HG03354 (cell line): ENCODE measurements around the gene OTOP3.
"Not testable (repeated sequence)": the region's sequence is repeated elsewhere in the genome, so short reads cannot be mapped to it uniquely, and the experiment has no call there.

ENCODE experiments used
- ATAC-seq: cut with Tn5 transposase; IDR thresholded peaks from one replicate; pipeline ENCODE4 v1.9.1; 2021; ENCODE audit warnings: mild to moderate bottlenecking; ENCODE audit not compliant: unreplicated experiment, poor library complexity, severe bottlenecking

The OTOP3 gene

DNA sequence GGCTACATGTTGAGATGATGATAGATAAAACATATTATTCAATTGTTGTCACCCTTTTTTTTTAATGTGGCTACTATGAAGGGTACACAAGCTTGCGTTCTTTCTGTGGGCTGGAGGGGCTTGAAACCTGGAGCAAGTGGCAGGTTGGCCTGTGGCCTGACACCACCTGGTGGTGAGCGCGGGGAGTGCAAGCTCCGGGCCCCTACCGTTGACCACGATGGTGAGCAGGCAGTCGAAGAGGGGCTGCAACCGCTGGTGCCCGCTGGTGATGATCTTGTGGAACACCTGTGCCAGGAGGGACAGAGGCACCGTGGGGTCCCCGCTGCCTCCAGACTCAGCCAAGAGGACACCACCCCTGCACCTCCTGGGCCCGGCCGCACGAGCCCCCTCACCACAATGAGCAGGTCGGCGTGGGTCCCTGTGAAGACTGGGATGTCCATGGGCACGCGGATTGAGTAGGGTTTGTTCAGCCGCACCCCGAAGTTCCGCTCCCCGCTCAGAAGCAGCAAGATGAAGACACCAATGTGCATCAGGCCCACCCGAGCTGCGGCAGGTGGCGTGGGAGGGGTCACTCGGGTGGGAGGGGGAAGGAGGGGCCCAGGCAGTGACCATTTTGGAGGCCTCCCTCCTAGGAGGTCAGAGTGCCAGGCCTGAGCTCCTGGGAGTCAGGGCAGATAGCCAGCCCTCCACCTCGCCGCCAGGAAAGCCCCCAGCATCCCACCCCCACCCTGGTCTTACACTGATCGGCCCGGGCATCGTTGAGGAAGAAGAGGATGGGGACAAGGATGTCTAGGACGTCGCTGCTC lies 22.4 kb downstream of the OTOP3 start:
- ATAC-seq = no peak

GRCh38 chr17:74959826-74960515 lies 24.3 kb downstream of the OTOP3 start:
- no peak for ATAC-seq

- ATAC-seq = no peak
These were observed 25.1 kb downstream of the OTOP3 start for GRCh38 chr17:74960570-74961342.

DNA sequence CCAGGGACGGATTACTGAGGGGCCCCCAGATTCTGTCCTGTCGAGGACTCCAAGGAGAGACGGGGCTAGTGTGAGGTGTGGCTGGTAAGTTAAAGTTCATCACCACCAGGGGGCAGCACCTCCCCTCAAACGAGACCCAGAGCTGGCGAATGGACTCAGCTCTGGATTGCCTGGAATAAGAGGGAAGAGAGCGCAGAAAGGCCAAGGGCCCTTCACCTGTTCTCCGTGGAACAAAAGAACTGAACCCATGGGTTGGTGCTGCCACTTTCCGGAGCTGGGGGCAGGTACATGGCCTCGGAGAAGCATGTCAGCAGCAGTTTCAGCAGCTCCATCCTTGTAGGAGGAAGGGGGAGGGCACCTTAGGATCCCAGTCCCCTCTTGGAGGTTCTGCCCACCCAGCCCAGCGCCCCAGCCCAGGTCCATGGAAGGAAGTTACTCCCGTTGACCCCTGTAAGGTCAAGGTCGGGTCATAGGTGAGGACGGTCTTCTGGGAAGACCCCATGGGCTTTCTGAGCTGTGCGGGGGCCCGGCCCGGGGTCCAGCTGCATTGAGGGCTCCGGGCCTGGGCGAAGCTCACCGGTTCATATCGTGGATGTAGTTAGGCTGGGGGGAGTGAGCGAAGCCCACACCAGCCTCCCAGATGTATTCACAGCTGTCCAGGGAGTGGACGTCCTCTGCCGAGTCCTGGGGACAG lies 26.1 kb downstream of the OTOP3 start:
- no peak for ATAC-seq

DNA sequence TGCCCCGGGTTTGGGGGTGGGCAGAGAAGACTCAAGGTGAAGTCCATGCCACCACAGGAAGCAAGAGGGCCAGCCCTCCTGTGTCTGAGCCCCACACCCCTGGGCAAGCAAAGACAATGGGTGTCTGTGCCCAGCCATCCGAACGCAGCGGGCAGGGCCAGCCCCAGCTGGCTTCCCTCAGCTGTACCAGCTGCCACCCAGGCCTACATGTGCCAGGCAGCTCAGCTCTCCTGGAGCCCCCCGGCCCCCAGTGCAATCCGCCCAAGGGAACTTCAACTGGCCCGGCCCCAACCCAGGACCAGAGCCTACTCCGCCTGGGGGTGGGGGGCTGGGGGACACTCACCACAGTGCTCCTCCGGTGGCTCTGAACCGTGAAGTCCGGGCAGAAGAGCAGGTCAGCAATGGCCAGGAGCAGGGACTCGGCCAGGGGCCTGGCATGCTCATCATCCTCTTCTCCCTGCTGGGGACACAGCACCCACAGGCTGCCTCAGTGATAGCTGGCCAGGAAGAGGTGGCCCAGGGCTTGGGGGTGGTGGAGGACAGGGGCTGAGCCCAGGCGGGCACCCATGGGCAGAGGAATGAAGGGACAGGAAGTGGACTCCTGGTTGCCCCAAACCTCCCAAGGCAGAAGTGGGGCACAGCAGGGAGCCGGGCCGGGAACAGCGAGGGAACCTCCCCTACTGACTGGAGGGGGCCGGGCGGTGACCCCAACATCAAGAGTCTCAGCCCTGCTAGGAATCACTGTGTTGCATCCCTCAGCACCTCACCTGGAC lies 27.1 kb downstream of the OTOP3 start:
- no peak for ATAC-seq

DNA sequence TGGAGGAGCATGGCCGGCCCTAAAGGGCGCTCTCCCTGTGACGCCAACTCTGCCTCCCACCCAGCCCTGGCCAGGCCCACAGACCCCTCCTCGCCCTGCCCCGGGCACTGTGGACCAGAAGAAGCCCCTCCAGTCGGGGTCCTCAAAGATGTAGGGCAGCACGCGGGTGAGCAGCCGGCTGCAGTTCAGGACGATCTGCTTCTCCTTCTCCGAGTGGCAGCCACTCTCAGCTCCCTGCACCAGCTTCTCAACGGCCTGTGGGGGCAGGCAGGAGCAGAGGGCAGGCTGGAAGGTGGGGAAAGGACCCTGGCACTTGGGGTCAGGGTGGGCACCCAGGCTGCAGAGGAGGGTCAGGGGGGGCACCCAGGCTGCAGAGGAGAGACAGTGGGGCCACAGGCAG lies 28.0 kb downstream of the OTOP3 start:
- ATAC-seq = no peak

GRCh38 chr17:74964246-74964761 lies 28.6 kb downstream of the OTOP3 start:
- ATAC-seq = no peak

- ATAC-seq = no peak
These were observed 29.4 kb downstream of the OTOP3 start for GRCh38 chr17:74964988-74965622.

DNA sequence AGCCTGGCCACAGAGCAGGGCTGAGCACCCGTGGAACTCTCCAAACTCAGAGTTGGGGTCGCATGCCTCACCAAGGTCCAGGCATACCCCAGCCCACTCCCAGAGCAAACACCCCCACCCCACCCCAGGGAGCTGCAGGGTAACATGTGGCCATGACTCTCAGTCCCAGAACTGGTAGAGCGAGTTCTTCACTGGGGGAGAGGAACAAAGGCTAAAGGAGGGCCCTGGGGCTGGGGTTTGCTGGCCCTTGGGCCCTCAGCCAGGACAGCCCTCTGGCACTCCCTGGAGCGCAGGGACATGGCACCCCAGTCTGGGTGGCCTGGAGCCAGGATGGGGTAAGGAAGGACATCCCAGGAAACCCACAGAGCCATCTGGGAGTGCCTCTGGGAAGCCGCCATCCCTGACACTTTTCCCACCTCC lies 32.7 kb downstream of the OTOP3 start:
- ATAC-seq = no peak

- not testable (repeated sequence) for ATAC-seq
These were observed 33.8 kb downstream of the OTOP3 start for GRCh38 chr17:74969501-74969900.

DNA sequence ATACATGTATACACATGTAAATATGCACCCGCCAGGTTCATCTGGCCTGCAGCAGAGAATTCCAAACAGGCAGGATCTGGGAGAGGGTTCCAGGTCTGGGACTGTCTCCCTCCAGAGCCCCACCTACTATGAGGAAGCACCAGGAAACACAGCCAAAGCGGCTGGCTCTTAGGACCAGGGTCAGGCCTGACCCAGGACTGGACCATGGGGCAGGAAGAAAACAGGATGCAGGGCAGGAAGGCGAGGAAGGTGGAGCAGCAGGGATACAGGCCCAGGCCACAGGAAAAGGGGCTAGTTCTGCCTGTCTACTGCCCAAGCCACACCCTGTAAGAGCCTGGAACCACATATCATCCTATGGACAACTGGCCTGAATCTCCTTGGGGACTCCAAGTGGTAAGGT lies 34.7 kb downstream of the OTOP3 start:
- no peak for ATAC-seq

DNA sequence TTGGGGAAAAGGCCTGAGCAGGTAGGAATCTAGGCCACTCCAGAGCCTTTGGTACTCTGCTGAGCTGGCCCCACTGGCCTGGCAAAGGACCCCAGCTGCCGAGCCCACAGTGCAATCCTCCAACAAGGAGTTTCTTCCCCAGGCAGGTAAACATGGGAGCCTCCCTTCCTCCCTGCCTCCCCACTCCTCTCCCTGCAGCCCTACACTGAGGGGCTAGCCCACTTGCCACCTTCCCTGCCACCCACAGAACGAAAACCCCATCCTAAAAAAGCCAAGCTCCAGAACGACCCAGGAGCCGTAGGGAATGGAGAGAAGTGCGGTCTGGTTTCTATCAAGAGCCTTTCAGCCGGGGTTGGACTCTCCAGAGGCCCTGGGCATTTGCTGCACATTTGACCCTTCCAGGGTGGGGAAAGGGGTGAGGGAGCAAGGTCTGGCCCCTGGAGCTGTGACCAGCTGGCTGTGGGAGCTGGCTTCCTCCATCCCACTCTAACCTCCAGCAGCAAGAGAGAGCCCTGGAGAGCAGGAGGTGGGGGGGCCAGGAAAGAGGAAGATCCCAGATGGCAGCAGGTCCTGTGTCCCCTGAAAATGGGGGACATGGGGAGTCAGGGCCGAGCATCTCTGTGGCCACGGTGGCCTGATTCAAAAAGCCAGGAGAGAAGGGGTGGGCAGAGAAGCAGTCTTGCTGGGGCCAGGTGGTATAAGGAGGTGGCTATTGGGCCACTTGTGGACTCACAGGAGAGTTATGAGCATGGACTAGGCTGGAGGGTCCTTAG lies 35.6 kb downstream of the OTOP3 start:
- ATAC-seq = no peak

- no peak for ATAC-seq
These were observed 36.1 kb downstream of the OTOP3 start for GRCh38 chr17:74971842-74972106.

DNA sequence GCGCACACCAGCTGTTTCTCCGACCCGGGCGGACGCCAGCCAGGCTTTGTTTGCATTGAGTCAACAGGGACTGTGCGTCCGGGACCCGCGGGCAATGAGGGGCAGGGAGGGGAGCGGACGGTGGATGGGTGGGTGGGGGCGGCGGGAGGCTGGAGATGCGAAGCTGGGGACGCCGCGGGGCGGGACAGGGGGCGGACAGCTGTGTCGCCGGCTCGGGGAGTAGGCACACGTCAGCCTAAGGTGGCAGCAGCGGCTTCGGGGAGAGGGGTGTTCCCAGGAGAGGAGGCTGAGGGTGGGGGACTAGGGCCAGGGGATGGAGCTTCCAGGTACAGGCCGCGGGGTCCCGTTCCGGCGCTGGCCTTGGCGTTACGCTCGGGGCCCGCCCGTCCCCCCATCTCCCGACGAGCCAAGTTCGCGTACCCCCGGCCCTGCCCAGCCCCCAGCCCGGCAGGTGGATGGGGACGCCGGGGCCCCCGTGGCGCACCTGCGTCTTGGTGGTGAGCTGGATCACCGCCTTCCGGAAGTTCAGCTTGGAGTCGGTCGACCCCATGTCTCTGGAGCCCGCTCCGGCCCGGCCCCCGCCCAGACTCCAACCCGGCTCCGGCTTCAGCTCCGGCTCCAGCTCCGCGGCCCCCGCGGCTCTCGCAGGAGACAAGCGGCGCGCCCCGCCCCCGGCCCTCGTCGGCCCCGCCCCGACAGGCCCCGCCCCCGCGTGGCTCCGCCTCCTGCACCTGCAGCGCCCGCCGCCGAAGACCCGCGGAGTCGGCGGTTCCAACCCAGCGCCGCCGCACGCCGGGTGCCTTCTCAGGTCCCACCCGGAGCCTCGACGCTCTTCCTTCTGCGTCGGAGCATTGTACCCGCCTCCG lies 36.6 kb downstream of the OTOP3 start, which contains the start of gene HID1:
HID1 (minus strand) TSS at position 653 of the 866 bp plus-strand sequence; CDS start at position 550, 103 bp downstream.
- ATAC-seq = no peak

- ATAC-seq = no peak
These were observed 37.3 kb downstream of the OTOP3 start for GRCh38 chr17:74972973-74973328.

- no peak for ATAC-seq
These were observed 40.2 kb downstream of the OTOP3 start for GRCh38 chr17:74975943-74976342.

GRCh38 chr17:74977802-74978201 lies 42.1 kb downstream of the OTOP3 start:
- no peak for ATAC-seq
